GM18517 (cell line): ENCODE results near the gene ANK2.
A peak's percentile ranks its signal among the peaks of the same experiment; 100 is the strongest.

Experiments used
- ATAC-seq: cut with Tn5 transposase; IDR thresholded peaks from one replicate; pipeline ENCODE4 v1.9.1; 2021; ENCODE audit warnings: mild to moderate bottlenecking, moderate library complexity; ENCODE audit not compliant: unreplicated experiment

Gene ANK2

DNA sequence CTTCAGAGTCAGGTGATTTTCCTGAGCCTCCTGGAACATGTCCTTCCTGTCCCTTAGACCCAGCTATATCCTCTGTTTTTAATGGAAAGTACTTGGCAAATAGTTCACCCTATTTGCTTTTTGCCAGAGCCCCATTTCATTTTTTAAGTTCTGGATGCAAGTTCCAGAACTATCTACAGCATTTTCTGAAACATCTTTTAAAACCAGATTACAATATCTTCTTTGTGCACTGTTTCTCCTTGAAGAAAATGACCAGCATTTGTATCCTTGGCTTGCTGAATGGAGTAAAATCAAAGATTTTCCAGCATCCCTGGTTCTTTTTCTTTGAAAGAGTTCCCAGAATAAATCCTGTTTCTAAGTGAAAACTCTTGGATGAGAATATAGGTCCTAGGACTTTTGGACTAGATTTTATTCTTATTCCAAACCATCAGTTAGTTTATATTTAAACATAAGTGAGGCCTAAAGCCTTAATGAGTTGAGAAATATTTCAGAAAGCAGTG lies 224.3 kb downstream of the ANK2 start:
- ATAC-seq = no peak

- no peak for ATAC-seq
Measured at GRCh38 chr4:113276464-113277170, 227.2 kb downstream of the ANK2 start.

DNA sequence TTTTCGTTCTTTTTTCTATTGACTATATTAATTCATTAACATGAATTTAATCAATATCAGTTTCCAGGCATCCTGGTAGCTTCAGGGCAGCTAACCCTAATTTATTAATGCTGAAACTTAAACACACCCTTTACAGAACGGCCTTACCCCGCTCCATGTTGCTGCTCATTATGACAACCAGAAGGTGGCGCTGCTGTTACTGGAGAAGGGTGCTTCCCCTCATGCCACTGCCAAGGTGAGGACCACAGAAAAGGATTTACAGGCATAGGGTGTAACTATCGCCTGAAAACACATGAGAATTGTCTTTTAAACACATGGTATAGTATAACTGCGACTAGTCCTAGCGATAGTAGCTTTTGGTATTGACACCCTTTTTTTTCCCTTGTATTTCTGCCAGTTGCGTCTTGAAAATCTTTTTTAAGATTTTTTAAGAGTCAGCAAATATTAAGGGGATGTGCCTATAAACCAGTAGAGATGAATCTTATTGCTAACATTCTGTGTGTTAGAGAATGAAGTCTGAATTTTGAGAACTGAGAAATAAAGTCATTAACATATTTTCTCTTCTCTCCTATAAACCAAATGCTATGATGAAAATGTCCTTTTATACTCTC lies 229.0 kb downstream of the ANK2 start:
- peak; percentile 98 for ATAC-seq

DNA sequence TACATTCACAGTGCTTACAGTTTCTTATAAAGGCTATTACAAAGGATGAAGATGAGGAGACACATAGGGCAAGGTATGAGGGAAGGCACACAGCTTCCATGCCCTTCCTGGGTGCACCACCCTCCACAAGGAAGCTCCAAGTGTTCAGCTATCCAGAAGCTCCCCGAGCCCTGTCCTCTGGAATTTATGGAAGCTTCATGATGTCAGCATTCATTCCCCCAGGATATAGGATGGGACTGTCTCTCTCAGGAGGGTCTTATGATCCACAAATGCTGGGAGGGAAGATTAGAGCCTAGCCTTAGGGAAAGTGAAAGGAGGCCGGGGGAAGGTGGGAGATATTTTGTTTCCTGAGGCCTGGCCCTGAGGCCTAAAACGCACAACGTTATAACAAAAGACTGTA lies 236.0 kb downstream of the ANK2 start:
- no peak for ATAC-seq

DNA sequence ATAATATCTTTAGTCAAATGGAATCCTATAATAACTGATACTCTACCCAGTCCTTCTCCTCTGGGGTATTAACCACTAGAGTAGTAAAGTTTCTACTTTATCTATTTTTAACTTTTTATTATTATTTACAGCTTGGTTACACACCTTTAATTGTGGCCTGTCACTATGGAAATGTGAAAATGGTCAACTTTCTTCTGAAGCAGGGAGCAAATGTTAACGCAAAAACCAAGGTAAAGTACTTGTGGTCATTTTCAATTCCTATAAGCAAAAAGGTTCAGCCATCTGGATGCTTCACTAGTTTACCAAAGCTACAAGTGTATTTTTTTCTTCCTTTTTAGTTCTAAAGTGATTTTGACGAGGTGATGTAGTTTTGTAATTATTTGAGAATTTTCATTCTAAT lies 238.8 kb downstream of the ANK2 start:
- ATAC-seq = no peak

GRCh38 chr4:113288696-113289095 lies 239.2 kb downstream of the ANK2 start:
- no peak for ATAC-seq

GRCh38 chr4:113289766-113290165 lies 240.3 kb downstream of the ANK2 start:
- no peak for ATAC-seq

DNA sequence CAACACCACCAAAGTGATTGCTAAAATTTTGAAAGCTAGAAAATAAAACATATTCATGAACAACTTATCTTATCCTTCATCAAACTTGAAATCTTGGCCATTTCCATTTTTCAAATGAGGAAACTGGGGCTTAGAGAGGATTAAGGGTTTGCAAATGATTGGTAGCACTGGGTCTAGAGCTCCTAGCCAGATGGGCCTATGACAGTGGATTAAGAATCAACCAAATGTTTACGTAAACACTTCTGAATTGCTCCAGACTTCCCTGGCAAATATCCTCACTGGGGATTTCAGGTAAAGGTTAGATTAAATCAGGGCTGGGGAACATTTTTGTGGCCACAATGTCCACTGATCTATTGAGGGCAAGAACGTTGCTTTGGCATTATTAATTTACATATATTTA lies 241.2 kb downstream of the ANK2 start:
- ATAC-seq = no peak

- no peak for ATAC-seq
Measured at GRCh38 chr4:113292371-113293042, 243.1 kb downstream of the ANK2 start.

DNA sequence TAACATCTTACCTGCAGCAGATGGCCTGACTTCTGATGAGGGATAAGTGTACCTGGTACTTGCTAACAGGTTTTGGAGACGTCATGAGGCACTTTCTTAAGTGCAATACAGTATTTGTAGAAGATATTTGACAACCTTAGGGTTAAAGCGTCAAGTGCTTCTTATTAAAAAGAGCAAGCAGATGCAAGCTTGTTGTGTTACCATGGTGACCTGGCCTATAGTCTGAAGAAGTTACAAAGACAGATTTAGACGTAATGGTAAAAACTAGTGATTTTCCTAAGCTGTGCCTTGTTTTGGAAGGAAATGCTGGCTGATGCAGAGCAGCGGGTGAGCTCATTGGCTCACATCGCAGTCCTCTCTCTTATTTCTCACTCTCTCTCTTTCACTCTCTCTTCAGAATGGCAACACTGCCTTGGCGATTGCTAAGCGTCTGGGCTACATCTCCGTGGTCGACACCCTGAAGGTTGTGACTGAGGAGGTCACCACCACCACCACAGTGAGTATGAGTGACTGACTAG lies 243.6 kb downstream of the ANK2 start:
- ATAC-seq = no peak

- ATAC-seq = no peak
Measured at GRCh38 chr4:113293674-113294073, 244.2 kb downstream of the ANK2 start.

GRCh38 chr4:113294908-113295307 lies 245.5 kb downstream of the ANK2 start:
- no peak for ATAC-seq

DNA sequence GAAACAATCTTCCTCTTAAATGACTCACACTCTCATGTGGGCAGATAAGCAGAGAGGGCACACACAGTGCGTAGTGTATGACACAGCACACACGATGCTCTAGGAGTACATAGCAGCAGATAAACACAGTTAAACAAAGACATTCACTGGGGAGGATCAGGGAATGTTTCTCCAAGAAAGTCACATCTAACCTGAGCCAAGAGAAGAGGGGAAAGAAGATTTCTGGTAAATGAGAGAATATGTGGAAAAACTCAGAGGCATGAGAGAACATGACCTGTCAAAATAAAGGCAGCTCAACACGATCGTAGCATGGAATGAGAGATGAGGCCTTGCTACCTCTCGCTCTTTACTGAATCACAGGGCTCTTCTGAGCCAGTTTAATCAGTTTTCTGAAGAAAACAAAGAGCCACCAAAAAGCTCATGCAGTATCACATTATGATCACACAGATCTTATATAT lies 251.0 kb downstream of the ANK2 start:
- ATAC-seq = no peak

GRCh38 chr4:113302051-113302450 lies 252.6 kb downstream of the ANK2 start:
- ATAC-seq = no peak

GRCh38 chr4:113303315-113303714 lies 253.9 kb downstream of the ANK2 start:
- no peak for ATAC-seq

GRCh38 chr4:113311047-113311446 lies 261.6 kb downstream of the ANK2 start:
- ATAC-seq = no peak

- ATAC-seq = no peak
Measured at GRCh38 chr4:113312529-113312928, 263.1 kb downstream of the ANK2 start.

DNA sequence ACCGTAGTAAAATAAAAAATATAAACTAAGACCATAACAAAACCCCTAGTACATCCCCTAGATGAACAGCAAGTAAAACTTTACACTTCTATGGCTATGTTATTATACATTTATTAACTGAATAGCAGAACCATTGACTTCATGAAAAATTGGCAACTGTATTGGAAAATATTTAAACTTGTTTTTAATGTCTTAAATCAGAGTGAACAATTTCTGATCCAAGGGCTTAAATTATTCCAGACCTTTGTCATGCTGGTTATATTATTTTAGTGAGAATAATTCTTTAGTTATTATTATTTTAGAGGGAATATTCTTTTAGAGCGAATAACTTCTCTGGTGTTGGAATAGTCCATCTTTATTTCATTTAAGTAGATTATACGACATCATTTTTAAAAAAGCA lies 265.0 kb downstream of the ANK2 start:
- ATAC-seq = no peak

DNA sequence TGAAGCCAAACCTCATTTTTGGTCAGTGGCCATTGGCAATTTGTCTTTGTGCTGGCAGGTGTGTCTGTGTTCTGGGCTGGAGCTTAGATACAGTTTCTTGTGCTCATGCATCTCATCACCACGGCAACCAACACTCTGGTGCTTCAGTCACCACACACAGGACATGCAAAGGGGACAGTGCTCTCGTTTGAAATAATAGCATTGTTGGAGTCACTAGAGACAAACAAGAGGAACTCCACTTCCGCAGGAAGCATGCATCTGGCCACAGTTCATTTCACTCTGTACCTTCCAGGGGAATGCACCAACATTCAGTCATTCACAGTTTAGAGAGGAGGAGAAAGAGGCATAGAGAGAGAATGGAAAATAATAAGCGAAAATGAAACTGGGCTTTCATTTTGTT lies 267.4 kb downstream of the ANK2 start:
- peak; percentile 97 for ATAC-seq

DNA sequence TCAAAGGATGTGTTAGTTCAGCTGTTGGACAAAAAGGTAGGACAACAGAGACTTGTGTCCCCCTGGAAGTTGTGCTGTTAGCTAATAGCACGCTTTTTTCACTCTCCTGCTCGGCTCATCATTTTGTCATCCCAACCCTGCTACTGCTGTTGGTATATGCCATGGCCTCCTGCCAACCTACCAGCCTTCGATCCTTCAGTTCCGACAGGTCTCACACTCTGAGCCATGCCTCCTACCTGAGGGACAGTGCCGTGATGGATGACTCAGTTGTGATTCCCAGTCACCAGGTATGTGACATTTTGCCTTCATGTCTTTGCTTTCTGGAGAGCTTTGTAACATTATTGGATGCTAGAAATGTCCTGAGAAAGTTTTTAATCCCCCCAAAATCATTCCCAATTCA lies 268.1 kb downstream of the ANK2 start:
- no peak for ATAC-seq

GRCh38 chr4:113322736-113323135 lies 273.3 kb downstream of the ANK2 start:
- ATAC-seq = no peak
